Measurements from ENCODE around the gene SPRED1.

Gene SPRED1

DNA sequence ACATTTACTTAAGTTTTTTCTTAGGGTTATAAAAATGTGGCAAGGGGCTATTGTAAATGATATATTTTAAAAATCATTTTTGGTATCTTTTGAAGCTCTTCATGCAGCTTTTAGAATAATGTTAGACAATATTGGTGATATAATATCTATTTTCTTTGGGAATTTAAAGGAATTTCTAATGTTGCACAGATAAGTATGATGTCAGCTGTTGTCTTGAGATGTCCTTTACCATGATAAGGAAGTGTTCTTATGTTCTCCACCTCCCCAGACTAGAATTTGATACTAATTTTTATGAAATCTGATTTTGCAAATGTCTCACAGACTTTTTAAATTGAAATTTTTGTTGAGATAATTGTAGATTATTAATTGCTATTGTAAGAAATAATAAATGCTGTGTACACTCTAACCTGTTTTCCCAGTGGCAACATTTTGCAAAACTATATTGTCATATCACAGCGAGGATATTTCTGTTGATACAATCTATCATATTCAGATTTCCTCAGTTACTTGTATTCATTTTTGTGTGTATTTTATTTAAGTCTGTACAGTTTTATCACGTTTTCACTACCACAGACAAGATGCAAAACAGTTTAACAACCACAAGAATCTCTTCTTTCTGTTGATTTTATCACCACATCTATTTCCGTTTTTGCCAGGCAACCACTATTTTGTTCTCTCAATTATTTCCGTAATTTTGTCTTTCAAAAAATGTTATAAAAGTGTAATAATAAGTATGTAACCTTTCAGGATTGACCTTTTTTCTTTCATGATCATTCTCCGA is 55.4 kb downstream of the SPRED1 start:
- Histone ChIP-seq H3K79me2 (ENCODE audit: control insufficient read depth, insufficient read depth, low read length, unreplicated experiment) (peaks cover 85% of the 10 kb centered on the region), H3K4me1 (ENCODE audit: control insufficient read depth, insufficient read depth, low read length, unreplicated experiment) (peaks cover 16% of the 10 kb centered on the region), H3K36me3 (ENCODE audit: insufficient read depth, low read length) (peaks cover 37% of the 10 kb centered on the region)

DNA sequence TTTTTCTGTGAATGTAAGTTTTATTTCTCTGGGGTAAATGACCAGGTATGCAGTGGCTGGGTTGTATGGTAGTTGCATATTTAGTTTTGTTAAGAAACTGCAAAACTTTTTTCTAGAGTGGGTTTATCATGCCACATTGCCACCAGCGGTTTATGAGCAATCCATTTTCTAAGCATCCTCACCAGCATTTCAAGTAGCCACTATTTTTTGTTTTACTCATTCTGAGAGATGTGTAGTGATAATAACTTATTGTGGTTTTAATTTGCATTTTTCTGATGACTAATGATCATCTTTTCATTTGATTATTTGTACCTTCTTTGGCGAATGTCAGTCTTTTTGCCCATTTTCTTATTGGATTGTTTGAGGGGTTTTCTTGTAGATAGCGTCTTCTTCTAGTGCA is 56.2 kb downstream of the SPRED1 start:
- H2AFZ ChIP-seq (ENCODE audit: low read length, unreplicated experiment) = no peak overlapping the region
- peaks cover 37% of the 10 kb centered on the region for H3K36me3 ChIP-seq (ENCODE audit: insufficient read depth, low read length)
- no peak overlapping the region for H3K27ac ChIP-seq (ENCODE audit: low read depth, low read length)
- peaks cover 16% of the 10 kb centered on the region for H3K4me1 ChIP-seq (ENCODE audit: control insufficient read depth, insufficient read depth, low read length, unreplicated experiment)
- peaks cover 85% of the 10 kb centered on the region for H3K79me2 ChIP-seq (ENCODE audit: control insufficient read depth, insufficient read depth, low read length, unreplicated experiment)
- H3K4me3 ChIP-seq (ENCODE audit: low read depth, low read length) = no peak overlapping the region
- no peaks in the 10 kb centered on the region for H3K27me3 ChIP-seq (ENCODE audit: insufficient read depth, low read length)

More for the DNA sequence above, 55.4 kb downstream of the SPRED1 start:
- no peak overlapping the region for H3K27ac ChIP-seq (ENCODE audit: low read depth, low read length)
- no peaks in the 10 kb centered on the region for H3K27me3 ChIP-seq (ENCODE audit: insufficient read depth, low read length)
- H2AFZ ChIP-seq (ENCODE audit: low read length, unreplicated experiment) = no peak overlapping the region
- H3K4me3 ChIP-seq (ENCODE audit: low read depth, low read length) = no peak overlapping the region

DNA sequence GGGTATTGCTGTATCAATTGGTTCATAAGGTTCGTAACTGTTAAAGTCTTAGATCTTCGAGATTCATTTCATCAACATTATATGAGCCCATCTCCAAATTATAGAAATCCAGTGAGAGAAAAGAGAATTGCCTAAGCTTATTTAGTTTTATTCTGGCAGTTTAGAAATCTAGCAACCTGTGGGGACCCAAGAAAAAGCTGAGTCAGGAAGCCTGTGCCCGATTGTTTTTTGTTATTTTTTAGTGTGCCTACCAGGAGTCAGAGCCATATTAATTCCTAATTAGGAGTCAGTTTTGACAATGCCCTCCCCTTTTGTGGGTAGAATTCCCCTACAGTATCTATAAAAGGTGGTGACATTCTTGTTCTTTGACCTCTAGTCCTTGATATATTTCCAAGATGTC is 59.6 kb downstream of the SPRED1 start:
- H3K36me3 ChIP-seq (ENCODE audit: insufficient read depth, low read length) = peaks cover 13% of the 10 kb centered on the region; the same call in 1 of the 2 replicates
- no peak overlapping the region for H3K27ac ChIP-seq (ENCODE audit: low read depth, low read length)
- no peaks in the 10 kb centered on the region for H3K27me3 ChIP-seq (ENCODE audit: insufficient read depth, low read length)
- peaks cover 82% of the 10 kb centered on the region for H3K79me2 ChIP-seq (ENCODE audit: control insufficient read depth, insufficient read depth, low read length, unreplicated experiment)
- H3K4me1 ChIP-seq (ENCODE audit: control insufficient read depth, insufficient read depth, low read length, unreplicated experiment) = peaks cover 4% of the 10 kb centered on the region
- no peak overlapping the region for H2AFZ ChIP-seq (ENCODE audit: low read length, unreplicated experiment)
- H3K4me3 ChIP-seq (ENCODE audit: low read depth, low read length) = no peak overlapping the region

DNA sequence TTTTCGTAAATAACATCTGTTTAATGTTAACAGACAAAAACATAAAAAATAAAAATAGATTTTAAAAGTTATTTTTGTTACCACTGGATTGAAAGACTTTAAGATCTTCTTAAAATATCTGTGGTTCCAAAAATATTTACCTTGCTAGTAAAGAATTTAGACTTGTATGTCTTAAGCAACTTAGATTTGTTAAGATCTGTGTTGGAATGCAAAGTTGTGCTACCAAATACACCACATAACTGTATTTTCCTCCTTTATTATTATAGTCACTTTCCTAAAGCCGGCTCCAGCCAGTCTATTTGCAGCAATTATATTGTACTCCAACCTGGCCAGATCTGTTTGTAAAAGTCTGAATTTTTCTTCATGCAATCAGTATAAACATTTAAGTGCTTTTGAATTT is 63.7 kb downstream of the SPRED1 start:
- Histone ChIP-seq H3K79me2 (ENCODE audit: control insufficient read depth, insufficient read depth, low read length, unreplicated experiment) (peaks cover 87% of the 10 kb centered on the region), H2AFZ (ENCODE audit: low read length, unreplicated experiment) (no peak overlapping the region), H3K27me3 (ENCODE audit: insufficient read depth, low read length) (no peaks in the 10 kb centered on the region), H3K27ac (ENCODE audit: low read depth, low read length) (no peak overlapping the region), H3K36me3 (ENCODE audit: insufficient read depth, low read length) (no peaks in the 10 kb centered on the region), H3K4me1 (ENCODE audit: control insufficient read depth, insufficient read depth, low read length, unreplicated experiment) (peaks cover 12% of the 10 kb centered on the region), H3K4me3 (ENCODE audit: low read depth, low read length) (no peak overlapping the region)

DNA sequence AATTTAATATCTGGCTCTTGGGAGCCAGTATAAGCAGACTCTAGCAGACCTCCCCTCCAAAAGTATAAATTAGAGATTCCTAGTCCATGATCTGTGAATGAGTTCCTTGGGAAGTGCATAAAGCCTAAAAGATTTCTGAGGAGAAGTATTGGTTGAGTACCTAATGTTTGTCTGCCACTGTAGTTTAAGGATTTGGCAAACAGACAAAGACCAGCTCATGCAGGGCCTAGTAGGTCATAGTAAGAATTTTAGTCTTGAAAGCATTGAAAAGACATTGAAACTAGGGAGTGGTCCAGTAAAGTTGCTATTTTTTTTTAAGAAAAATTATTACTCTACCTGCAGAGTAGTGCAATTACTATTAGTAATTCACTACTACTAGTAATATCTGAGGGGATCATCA is 67.5 kb downstream of the SPRED1 start:
- H3K4me3 ChIP-seq (ENCODE audit: low read depth, low read length) = no peak overlapping the region
- no peaks in the 10 kb centered on the region for H3K27me3 ChIP-seq (ENCODE audit: insufficient read depth, low read length)
- H3K36me3 ChIP-seq (ENCODE audit: insufficient read depth, low read length) = peaks cover 16% of the 10 kb centered on the region
- 0 out of 2 replicates have a peak overlapping the region, but pooled peaks have one; percentile 7 for H3K27ac ChIP-seq (ENCODE audit: low read depth, low read length)
- H3K4me1 ChIP-seq (ENCODE audit: control insufficient read depth, insufficient read depth, low read length, unreplicated experiment) = peaks cover 12% of the 10 kb centered on the region
- H3K79me2 ChIP-seq (ENCODE audit: control insufficient read depth, insufficient read depth, low read length, unreplicated experiment) = peaks cover 72% of the 10 kb centered on the region
- no peak overlapping the region for H2AFZ ChIP-seq (ENCODE audit: low read length, unreplicated experiment)

DNA sequence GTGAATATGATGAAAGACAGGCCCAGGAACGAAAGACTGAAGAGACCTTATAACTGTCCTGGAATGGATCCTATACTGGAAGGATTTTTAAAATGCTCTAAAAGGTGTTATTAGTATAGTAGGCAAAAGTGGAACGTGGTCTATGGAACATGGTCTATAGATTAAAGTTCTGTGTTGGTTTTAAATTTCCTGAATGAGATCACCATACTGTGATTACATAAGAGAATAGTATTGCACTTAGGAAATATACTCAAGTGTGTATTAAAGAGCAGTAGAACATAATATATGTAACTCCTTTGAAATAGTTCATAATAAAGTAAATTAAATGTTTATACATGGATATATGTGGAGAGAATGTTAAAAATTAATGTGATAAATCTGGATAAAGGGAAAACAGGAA is 68.2 kb downstream of the SPRED1 start:
- Histone ChIP-seq H3K27ac (ENCODE audit: low read depth, low read length) (no peak overlapping the region), H3K4me1 (ENCODE audit: control insufficient read depth, insufficient read depth, low read length, unreplicated experiment) (peaks cover 15% of the 10 kb centered on the region), H3K36me3 (ENCODE audit: insufficient read depth, low read length) (peaks cover 23% of the 10 kb centered on the region), H2AFZ (ENCODE audit: low read length, unreplicated experiment) (no peak overlapping the region), H3K79me2 (ENCODE audit: control insufficient read depth, insufficient read depth, low read length, unreplicated experiment) (peaks cover 66% of the 10 kb centered on the region), H3K4me3 (ENCODE audit: low read depth, low read length) (no peak overlapping the region), H3K27me3 (ENCODE audit: insufficient read depth, low read length) (no peaks in the 10 kb centered on the region)

DNA sequence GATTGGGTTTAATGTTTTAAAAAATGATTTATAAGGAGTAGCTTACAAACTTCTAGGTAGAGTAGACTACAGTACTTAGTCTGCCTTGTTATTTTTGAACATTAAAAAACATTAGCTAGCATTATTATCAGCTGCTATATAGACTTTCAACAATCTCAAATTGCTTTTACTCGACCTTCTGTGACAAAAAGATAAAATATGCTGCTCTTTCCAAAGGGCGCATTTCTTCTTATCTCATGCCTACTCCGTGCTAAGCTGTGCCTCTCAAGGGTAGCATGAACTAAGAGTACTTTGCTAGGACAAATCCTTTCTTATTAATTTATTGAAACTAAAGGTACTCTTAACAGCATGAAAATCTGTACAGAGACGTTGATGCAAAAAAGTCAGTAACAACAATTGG is 71.3 kb downstream of the SPRED1 start:
- Histone ChIP-seq H3K27me3 (ENCODE audit: insufficient read depth, low read length) (no peaks in the 10 kb centered on the region), H3K4me3 (ENCODE audit: low read depth, low read length) (no peak overlapping the region), H3K4me1 (ENCODE audit: control insufficient read depth, insufficient read depth, low read length, unreplicated experiment) (peaks cover 15% of the 10 kb centered on the region), H2AFZ (ENCODE audit: low read length, unreplicated experiment) (no peak overlapping the region), H3K27ac (ENCODE audit: low read depth, low read length) (no peak overlapping the region), H3K36me3 (ENCODE audit: insufficient read depth, low read length) (peaks cover 42% of the 10 kb centered on the region), H3K79me2 (ENCODE audit: control insufficient read depth, insufficient read depth, low read length, unreplicated experiment) (peaks cover 40% of the 10 kb centered on the region)

DNA sequence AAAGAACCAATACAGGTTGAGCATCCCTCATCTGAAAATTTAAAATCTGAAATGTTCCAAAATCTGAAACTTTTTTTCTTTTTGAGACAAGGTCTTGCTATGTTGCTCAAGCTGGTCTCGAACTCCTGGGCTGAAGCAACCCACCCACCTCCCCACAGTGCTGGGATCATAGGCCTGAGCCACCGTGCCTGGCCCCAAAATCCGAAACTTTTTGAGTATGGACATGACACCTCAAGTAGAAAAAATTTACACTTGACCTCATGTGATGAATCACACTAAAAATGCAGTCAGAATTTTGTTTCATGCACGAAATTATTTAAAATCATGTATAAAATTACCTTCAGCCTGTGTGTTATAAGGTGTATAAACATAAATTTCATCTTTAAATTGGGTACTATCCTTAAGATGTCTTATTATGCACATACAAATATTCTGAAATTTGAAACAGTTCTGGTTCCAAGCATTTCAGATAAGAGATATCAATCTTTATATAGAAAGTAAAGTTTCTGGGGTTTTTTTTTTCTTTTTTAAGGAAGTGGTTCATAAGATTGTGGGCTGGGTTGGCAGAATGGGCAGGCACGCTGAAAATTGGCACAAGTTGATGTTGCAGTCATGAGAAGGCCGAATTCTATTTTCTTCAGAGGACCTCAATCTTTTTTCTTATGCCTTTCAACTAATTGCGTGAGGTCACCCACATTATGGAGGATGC is 72.5 kb downstream of the SPRED1 start:
- H3K4me3 ChIP-seq (ENCODE audit: low read depth, low read length) = no peak overlapping the region
- peaks cover 13% of the 10 kb centered on the region for H3K4me1 ChIP-seq (ENCODE audit: control insufficient read depth, insufficient read depth, low read length, unreplicated experiment)
- H3K79me2 ChIP-seq (ENCODE audit: control insufficient read depth, insufficient read depth, low read length, unreplicated experiment) = peaks cover 31% of the 10 kb centered on the region
- no peak overlapping the region for H3K27ac ChIP-seq (ENCODE audit: low read depth, low read length)
- no peaks in the 10 kb centered on the region for H3K27me3 ChIP-seq (ENCODE audit: insufficient read depth, low read length)
- H2AFZ ChIP-seq (ENCODE audit: low read length, unreplicated experiment) = no peak overlapping the region
- peaks cover 47% of the 10 kb centered on the region for H3K36me3 ChIP-seq (ENCODE audit: insufficient read depth, low read length)

DNA sequence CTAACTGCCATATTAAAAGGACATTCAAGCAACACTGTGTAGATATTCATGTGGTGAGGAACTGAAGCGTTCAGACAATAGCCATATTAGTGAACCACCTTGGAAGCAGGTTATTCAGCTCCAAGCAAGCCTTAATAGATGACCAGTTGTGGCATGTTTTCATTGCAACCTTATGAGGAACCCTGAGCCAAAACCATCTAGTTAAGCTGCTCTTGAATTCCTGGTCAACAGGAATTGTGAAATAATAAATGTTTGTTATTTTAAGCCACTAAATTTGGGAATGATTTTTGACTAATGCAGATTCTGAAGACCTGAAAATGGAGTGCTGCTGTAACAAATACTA is 73.0 kb downstream of the SPRED1 start:
- H3K36me3 ChIP-seq (ENCODE audit: insufficient read depth, low read length) = peaks cover 47% of the 10 kb centered on the region
- H3K27ac ChIP-seq (ENCODE audit: low read depth, low read length) = no peak overlapping the region
- H3K79me2 ChIP-seq (ENCODE audit: control insufficient read depth, insufficient read depth, low read length, unreplicated experiment) = peaks cover 26% of the 10 kb centered on the region
- H3K4me1 ChIP-seq (ENCODE audit: control insufficient read depth, insufficient read depth, low read length, unreplicated experiment) = peaks cover 8% of the 10 kb centered on the region
- no peaks in the 10 kb centered on the region for H3K27me3 ChIP-seq (ENCODE audit: insufficient read depth, low read length)
- H2AFZ ChIP-seq (ENCODE audit: low read length, unreplicated experiment) = no peak overlapping the region
- H3K4me3 ChIP-seq (ENCODE audit: low read depth, low read length) = no peak overlapping the region

DNA sequence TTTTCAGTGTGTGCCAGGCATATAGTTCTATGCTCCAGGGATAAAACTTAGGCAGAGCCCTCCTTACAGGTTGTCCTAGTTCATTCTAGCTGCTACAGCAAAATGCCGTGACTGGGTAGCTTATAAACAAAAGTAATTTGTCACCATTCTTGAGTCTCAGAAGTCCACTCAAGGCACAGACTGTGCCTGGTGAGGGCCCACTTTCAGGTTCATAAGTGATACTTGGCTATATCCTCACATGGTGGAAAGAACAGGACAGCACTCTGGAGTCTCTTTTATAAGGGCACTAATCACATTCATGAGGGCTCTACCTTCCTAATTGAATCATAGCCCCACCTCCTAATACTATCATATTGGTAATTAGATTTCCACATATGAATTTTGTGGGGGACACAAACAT is 80.1 kb downstream of the SPRED1 start:
- H3K36me3 ChIP-seq (ENCODE audit: insufficient read depth, low read length) = peaks cover 7% of the 10 kb centered on the region

DNA sequence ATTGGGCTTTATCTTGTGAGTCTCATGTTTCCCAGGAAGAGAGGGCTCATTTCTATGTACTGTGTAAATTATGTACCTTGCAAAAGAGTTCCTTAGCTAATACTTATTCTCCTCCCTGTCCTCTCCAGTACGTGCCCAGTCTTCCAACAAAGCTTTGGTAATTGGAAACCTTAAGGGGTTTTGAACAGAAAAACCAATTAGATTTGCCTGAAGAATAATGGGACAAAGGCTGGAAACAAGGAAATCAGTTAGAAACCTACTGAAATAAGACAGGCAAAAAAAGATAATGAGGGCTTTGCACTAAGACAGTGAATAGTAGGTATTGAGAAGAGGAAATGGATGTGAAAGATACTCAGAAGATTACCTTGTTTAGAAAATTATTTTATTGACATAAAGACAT is 82.5 kb downstream of the SPRED1 start:
- Histone ChIP-seq H2AFZ (ENCODE audit: low read length, unreplicated experiment) (no peak overlapping the region), H3K27ac (ENCODE audit: low read depth, low read length) (no peak overlapping the region), H3K4me3 (ENCODE audit: low read depth, low read length) (no peak overlapping the region), H3K79me2 (ENCODE audit: control insufficient read depth, insufficient read depth, low read length, unreplicated experiment) (peaks cover 3% of the 10 kb centered on the region), H3K4me1 (ENCODE audit: control insufficient read depth, insufficient read depth, low read length, unreplicated experiment) (no peaks in the 10 kb centered on the region), H3K27me3 (ENCODE audit: insufficient read depth, low read length) (no peaks in the 10 kb centered on the region), H3K36me3 (ENCODE audit: insufficient read depth, low read length) (peaks cover 4% of the 10 kb centered on the region)

More for the DNA sequence above, 80.1 kb downstream of the SPRED1 start:
- Histone ChIP-seq H3K27ac (ENCODE audit: low read depth, low read length) (no peak overlapping the region), H3K4me1 (ENCODE audit: control insufficient read depth, insufficient read depth, low read length, unreplicated experiment) (no peaks in the 10 kb centered on the region), H2AFZ (ENCODE audit: low read length, unreplicated experiment) (no peak overlapping the region), H3K27me3 (ENCODE audit: insufficient read depth, low read length) (no peaks in the 10 kb centered on the region), H3K4me3 (ENCODE audit: low read depth, low read length) (no peak overlapping the region), H3K79me2 (ENCODE audit: control insufficient read depth, insufficient read depth, low read length, unreplicated experiment) (peaks cover 6% of the 10 kb centered on the region)
